Measurements from ENCODE around the gene PPIP5K2.
"Not testable (repeated sequence)": the region's sequence is repeated elsewhere in the genome, so short reads cannot be mapped to it uniquely, and the experiment has no call there.

PPIP5K2 gene

DNA sequence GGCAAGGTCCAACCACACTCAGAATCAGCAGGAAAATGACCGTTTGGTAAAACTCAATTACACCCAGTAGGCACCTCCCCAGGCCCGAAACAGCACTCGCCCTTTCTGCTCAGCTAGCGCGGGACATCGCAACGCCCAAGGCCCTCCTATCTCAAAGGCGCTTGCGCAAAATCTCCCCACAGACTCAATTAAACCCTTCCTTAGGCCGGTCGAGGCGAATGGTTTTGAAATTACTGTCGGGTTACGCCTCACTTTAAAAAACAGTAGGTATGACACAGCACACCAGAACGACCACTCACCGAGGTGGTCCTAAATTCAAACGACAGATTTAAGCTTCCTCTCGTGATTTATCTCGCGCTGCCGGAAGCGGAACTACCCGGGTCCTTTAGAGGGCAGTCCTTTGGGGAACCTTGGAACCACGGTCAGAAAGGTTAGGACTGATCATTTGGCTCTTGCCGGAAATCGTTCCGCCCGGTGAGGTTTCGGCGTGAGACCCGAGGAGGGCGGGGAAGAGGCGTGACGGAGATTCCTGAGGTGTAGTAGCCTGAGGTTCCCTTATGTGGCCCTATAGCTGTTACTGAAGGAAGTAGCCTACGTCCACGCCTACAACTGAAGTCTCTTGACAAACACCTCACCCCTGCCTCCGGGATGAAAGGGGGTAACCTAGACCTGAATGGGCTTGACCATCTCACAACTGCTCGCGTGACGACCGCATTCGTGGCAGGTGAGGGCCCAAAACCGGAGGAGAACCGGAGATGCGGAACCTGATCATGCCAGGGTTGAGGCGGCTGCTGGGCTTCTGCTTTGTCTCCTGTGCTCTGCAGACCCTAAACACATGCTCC lies at the start of gene PPIP5K2, which contains the start of gene GIN1:
Gene PPIP5K2, plus strand, starts transcription at position 537 of the 842 bp plus-strand sequence. CDS start 9,289 bp downstream, outside the sequence.
Gene GIN1, minus strand, starts transcription at position 374 of the 842 bp plus-strand sequence. CDS start 11,431 bp downstream, outside the sequence.
- DNase-seq: peak; percentile 95

DNA sequence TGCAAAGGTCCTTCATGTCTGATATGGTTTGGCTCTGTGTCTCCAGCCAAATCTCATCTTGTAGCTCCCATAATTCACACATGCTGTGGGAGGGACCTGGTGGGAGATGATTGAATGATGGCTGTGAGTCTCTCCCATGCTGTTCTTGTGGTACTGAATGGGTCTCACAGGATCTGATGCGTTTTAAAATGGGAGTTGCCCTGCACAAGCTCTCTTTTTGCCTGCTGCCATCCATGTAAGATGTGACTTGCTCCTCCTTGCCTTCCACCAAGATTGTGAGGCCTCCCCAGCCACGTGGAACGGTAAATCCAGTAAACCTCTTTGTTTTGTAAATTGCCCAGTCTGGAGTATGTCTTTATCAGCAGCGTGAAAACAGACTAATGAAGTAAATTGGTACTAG lies 46.6 kb upstream of the PPIP5K2 start:
- not testable (repeated sequence) for DNase-seq

DNA sequence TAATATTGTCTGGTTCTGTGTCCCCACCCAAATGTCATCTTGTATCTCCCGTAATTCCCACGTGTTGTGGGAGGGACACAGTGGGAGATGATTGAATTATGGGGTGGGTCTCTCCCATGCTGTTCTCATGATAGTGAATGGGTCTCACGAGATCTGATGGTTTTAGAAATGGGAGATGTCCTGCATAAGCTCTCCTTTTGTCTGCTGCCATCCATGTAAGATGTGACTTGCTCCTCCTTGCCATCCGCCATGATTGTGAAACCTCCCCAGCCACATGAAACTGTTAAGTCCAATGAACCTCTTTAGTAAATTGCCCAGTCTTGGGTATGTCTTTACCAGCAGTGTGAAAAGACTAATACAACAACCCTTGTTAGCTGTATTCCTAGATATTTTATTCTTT lies 44.7 kb upstream of the PPIP5K2 start:
- no peak for DNase-seq

DNA sequence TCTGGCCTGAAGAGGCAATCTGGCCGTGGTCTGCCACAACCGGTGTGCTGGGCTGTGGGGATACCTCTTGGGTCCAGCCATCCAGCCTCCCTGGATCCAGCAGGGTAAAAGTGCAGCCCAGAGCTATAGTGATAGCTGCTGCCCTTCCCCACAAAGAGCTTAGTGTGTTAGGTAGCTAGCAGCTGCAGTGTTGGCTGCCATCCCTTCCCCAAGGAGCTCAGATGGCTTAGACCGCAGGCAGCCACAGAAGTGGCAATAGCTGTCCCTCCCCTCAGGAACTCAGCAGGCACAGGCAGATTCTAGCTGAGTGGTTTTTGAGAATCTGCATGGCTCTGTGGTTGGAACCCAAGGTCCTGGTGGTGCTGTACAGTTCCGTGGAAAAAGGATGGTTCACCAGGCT lies 40.3 kb upstream of the PPIP5K2 start:
- no peak for DNase-seq

DNA sequence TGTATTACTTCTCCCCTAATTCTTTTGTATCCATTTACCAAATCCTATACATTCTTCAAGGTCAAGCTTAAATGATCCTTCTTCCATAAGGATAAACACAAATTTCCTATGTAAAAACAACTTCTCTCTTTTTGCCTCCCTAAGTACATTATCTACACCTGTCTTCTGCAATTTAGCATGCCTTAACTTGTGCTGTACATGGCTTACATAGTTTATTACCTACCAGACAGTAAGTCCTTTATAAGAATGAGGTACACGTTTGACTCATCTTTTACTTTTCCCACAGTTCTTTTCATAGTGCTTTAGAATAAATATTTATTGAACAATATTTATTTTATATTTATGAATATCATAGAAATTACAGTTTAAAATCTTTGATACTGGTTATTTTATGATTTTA lies 33.6 kb upstream of the PPIP5K2 start:
- DNase-seq: no peak

DNA sequence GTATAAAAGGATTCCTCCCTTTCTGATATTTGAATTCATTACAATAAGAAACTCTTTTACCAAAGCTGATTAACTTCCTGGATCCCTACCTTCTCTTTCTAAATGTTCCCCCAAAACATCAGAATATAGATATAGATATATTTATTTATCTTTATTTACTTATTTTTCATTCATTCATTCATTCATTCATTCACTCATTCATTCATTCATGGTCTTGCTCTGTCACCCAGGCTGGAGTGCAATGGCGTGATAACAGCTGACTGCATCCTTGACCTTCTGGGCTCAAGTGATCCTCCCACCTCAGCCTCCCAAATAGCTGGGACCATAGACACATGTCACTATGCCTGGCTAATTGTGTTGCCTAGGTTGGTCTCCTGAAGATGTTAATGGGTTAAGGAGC lies 30.8 kb upstream of the PPIP5K2 start:
- DNase-seq: no peak

DNA sequence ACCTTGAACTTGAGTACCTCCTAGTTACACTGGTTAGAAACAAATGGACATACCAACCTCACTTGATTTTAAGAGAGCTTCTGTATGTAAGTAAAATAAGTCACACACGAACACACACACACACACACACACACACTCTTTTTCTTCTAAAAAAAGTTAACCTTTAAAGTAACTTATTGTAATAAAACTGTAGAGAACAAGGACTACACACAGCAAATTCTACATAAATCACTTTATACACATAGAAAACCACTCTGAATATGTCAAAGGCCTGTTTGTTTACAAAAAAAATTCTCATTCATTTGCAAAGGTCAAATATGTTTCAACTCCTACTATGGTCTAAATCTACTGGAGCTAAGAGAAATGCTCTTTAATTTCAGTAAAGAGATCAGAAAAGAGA lies 29.3 kb upstream of the PPIP5K2 start:
- no peak for DNase-seq

DNA sequence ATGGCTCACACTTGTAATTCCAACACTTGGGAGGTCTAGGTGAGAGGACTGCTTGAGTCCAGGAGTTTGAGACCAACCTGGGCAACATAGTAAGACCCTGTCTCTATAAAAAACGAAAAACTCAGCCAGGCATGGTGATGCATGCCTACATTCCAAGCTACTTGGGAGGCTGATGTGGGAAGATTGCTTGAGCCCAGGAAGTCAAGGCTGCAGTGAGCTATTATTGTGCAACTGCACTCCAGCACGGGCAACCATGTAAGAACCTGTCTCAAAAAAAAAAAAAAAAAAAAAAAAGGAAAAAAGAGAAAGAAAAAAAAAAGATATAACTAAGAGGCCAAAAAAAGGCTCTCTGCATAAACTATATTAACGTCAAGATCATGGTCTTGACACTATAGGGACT lies 27.4 kb upstream of the PPIP5K2 start:
- no peak for DNase-seq

DNA sequence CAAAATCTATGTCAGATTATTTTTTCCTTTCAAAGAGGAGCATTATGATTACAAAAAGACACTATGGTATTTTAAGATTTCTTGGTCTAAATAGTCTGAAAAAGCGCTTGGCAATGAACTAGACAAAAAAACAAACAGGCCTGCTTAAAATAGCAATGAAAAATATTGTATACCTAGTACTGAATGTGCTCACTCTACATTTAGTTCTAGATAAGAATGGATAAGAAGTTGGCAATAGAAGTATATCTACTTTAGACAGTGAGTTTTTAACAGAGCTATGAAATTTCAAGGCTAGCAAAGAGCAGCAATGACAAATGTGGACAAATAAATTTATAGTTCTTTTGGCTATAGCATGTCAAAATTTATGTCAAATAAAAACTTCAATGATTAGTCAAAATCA lies 26.4 kb upstream of the PPIP5K2 start:
- no peak for DNase-seq

DNA sequence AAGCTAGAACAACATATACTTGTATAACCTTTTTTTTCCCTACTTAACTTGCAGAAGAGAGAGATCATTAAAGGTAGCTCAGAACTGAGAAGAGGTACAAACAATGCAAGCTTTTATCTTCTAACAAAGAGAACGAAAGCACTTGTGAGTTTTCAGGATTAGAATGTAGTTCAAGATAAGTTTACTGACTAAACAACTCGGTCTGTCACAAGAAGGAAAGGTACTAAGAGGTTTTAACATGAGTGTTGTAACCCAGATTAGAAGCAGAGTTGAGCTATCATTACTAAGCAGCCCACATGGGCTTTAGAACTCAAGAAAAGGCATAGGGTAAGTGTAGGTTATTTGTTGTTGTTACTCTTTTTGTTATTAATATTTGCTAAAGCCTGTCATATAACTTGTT lies 25.4 kb upstream of the PPIP5K2 start:
- DNase-seq: no peak

DNA sequence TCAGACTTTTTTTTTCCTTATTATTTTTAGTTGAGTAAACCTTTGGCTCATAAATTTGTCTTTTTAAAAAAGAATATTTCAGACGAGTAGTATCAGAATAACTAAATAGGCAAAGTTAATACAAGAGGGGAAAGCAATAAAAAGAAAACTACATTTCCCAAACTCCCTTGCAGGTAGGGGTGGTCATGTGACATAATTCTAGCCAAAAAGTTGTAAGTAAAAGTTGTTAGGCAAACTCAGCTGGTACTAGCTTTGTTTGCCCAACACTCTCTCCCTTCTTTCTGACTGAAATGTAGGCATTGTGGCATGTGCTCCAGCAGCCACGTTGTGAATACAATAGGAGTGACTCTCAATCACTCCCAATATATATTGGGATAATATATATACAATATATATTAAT lies 21.1 kb upstream of the PPIP5K2 start:
- no peak for DNase-seq

DNA sequence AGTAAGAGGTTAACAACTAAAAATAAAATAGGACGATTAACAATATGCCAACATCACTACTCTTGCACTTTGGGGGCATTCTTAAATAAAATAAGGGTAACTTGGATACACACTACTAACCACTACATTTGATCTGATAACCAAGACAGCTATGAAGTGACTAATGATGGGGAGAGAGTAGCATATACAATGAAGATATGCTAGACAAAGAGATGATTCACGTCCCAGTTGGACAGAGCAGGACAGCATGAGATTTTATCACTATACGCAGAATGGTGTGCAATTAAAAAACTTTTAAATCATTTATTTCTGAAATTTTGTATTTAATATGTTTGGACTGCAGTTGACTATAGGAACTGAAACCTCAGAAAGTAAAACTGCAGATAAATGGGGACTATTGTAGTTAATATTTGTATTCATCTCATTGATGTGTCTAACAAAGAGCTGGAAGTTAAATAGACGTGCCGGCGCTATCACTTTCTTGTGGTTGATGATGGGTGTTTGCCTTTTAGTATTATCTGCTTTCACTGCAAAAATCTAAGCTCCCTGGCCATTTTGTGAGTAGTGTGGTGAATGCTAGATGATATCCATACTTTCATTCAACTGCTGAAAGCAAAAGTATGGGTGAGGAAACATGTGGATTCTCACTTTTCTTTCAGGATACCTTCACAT lies 18.9 kb upstream of the PPIP5K2 start:
- DNase-seq: no peak

DNA sequence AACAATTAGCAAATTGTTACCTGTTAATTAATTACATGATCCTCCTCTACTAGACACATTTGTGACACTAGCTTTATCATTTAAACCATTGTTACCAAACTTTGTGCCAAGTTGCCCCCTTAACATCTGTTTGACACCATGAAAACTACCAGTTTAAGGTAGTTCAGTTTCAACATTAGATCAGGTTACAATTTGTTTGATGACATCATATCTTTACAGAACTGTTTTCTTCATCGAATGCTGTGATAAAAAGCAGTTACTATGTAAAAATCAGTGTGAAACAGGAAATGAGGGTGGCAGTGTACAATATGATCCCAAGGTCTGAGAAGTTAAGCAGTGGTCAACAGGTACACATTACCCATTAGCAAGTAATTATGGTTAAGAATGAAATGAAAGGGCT lies 17.9 kb upstream of the PPIP5K2 start:
- no peak for DNase-seq

DNA sequence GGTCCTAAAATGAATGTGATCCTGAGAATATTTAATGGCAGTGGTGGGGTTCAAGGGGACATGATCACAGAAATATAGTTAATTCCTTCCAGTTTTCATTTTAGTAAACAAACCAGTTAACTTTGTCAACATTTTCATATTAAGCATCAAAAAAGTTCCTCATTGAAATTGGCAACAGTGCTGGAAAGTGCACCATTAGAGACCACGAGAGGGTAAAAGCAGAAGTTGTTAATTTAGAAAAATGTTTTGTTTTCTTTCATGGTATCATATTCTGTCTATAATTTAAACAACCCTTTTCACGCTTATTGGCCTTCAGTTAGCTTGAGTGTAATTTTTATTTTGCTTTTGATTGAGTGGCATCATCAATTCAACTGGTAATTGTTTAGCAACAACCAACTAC lies 12.0 kb upstream of the PPIP5K2 start:
- no peak for DNase-seq

DNA sequence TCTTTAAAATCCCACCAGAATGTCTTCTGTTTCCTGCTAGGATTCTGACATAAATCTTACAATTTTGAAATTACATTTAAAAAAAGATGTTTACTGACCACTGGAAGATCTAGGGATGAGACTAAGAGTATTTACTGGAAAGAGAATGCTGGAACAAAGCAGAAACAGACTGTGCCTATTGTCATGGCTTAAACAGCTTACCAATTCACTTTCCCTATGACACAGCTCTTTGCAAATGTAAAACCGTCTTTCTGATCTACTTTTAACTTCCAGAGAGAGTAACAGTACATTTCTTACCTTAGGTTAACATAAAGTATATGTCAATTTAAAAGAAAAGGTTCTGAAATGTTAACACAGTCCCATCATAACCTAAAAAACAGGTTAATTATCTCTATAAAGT lies 10.8 kb upstream of the PPIP5K2 start:
- no peak for DNase-seq

DNA sequence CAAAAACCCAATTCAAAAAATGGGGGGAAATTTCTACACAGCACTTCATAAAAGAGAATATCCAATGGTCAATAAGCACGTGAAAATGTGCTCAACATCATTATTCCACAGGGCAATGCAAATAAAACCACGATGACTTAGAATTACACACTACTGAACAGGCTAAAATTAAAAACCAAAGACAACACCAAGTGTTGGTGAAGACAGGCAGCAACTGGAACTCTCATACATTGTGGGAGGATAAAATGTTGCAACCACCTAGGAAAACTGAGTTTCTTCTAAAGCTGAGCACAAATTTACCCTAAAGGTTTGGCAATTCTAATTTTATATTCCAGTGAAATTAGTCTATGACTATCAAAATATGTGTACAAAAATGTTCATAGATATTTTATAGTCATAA lies 9.7 kb upstream of the PPIP5K2 start:
- no peak for DNase-seq

DNA sequence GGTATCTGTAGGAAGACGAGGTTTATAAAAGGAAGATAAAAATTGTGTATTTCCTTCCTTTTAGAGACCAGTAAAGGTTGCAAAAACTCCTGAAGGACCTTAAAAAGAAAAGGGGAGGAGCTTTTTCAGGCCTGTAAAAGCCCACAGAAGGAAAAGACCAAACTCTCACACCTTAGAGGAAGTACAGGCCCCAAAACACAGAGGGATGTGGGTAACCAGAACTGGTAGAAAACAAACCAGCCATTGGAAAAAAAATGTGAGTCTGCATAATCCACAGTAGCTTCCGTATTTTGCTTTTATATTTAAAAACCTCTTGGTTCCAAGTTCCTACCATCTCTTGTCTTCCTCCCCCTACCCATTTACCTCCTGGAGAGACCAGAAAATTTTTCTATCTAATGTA lies 8.6 kb upstream of the PPIP5K2 start:
- DNase-seq: no peak

DNA sequence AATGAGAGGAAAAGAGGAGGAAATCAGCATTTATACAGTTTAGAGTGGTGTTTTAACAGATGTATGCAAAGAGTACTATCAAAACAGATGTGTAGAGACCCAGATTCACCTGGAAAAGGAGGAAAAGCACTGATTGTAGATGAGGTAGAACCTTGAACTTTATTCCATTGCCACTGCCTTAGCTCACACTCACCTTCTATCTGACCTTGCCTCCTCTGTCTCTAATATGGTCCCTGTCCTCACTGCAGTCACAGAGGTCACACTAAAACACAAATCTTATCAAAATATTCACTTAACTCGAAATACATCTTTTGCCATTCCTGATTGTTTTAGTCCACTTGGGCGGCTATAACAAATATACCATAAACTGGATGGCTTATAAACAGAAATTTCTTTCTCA lies 7.2 kb upstream of the PPIP5K2 start:
- DNase-seq: no peak

DNA sequence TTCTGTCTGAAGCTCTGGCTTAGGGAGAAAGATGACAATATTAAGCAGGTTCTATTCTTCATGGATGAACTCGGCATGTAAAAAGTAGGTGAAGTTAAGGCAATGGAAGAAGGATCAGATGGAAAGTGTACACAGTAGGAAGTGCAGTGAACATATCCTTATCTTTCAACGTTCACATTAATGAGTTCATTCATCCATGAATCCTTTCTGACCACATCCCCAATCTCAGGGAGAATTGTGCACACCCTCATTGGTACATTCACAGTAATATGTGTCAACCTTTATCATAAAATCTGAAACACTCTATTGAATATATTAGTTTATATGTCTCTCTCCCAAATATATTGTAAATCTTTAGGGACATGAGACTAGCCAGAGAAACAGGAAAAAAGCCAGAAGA lies 5.7 kb upstream of the PPIP5K2 start:
- no peak for DNase-seq

DNA sequence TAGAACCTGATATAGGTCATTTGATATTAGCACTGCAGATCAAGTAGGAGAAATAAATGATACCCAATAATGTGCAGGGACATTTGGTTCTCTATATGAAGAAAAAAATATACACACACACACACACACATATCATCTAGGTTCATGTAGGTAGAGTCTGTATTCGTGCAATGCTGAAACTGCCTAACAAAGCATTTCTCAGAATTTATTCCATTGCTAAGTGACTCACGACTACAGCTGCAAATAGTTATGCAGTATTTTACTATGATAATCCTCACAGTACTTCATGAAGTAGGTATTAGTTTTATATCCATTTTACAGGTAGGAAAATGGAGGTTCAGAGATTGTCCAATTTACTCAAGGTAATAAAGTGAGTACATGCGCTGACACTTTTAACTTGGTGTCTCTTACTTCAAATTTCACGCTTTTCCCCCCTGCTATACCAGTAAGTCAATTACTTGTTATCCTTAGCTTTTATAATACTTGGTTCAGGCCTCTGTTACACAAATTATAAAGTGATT lies 2.6 kb upstream of the PPIP5K2 start:
- DNase-seq: no peak

DNA sequence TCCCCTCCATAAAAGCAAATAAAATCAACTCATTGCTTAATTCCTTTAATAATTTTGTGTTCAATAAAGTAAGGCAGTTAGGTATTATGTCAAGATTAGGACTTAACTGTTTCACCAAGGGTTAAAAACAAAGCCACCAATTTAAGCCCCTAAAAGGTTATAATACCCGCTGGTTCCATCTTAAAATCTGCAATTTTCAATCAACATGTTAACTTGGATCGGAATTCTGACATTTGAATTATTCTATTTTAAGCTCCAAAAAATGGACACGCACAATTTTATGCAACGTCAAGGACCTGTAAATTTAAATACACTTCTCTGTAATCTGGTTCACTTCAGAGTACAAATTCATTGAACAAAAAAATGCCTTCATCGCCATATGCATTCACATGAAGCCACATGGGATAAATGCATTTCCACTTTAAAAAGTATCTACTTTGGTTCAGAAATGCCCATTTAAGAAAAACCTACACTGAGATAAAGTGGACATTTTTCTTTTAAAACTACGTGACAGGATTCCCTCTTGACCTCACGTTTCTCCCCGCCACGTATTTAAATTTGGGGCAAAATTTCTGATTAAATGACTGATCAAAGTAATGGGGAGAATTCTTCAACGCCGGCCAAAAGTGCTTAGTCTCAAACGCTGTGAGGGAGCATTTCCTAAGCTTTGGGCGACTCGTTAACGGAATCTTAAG lies 884 bp upstream of the PPIP5K2 start:
- DNase-seq: no peak

DNA sequence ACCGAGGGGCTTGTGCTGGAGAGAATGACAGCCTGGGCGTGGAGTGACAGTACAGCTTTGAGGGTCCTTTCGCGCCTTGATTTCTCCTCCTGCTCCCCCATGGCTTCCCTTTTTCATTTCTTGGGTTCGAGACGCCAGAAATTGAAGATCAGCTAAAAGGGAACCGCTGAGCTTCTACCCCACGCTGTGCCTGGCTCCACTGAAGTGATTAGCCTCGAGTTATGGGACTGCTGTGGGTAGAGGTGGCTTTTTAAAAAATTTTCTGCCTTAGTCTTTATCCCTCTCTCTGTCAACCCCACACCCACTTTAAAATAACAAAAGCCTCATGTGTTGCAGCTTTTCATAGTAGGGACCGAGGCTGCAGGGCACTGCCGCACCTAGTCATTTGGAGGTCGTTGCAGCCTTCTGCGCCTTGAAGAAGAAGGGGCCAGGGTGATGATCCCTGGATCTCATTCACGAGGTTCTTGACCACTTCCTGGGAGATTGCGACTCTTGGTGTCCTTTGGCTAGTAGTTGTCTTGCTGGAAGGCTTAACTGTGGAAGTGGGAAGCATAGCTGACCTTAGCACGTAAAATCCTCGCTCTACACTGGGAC lies 603 bp downstream of the PPIP5K2 start:
- no peak for DNase-seq

DNA sequence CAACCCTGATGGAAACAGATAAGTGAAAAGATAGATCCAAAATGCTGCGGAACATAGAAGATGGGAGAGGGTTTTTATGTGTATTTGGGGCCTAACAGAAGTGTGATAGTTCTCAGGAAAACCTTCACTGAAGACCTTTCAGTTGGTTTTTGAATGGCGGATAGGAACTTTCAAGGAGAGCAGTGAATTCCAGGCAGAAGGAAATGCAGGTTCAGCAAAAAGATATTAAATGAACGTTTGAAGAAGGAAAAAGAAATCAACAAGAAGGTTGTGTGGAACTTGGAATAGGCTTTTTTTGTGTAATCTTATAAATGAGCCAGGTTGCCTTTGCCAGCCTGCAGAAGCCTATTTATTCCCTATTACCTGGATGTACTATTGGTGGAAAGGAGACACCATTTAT lies 2.1 kb downstream of the PPIP5K2 start:
- no peak for DNase-seq
